Hippocampal formation (tissue), 2 donors: ENCODE data around the gene TEX19.

Experiments used
- DNase-seq, 2 donors: peaks; one replicate each; lab custom pipeline; 2025; lab: John Stamatoyannopoulos, UW

TEX19 gene

DNA sequence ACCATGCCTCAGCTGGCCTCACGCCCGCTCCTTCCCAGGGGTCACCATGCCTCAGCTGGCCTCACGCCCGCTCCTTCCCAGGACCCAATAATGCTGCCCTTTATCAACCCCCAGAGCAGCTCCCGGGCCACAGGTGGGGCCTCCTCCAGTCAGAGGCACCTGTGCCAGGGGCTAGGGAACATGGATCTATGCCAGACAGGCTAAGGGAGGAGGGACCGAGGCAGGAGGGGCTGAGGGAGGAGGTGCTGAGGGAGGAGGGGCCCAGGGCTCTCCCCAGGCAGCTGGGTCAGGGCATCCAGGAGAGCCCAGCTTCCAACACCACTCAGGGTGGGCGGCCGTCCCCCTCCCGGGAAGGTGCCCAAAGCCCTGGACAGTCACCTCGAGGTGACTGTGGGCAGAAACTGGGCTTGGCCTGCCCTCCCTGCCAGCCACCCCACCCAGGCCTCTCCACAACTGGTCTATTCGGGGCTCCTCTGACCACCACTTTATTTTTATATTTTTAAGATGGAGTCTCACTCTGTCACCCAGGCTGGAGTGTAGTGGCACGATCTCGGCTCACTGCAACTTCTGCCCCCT, 31.9 kb downstream of the TEX19 start:
- DNase-seq, result no peak

GRCh38 chr17:82391496-82392066, 32.5 kb downstream of the TEX19 start:
- no peak for DNase-seq

DNA sequence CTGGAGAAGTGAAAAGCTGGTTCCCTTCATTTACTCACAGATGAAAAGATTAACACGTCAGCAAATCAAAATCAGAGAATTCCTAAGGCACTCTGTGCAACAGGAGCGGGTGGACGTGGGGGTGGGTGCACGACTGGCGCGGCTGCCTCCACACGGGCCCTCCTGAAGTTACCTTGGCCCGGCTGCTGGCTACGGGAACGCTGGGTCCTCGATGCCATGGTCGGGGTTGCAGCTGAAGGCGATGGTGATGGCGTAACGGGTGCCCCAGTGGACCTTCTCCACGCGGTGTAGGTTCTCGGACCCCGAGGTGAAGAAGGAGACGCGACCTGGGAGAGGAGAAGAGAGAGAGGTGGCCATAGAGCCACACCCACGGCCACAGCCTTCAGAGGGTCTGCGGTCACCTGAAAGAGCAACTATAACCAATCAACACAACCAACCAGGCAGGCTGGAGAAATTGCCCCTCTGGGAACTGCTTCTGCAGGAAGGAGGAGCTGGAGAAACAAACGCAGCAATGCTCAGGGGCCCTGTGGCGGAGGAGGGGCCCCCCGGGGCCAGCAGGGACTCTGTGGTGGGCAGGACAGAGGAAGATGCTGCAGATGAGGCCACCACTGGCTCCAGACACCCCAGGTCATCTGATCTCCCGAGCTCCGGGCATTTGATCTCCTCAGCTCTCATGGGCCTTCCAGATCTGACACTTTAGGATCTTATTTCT, 33.3 kb downstream of the TEX19 start:
- no peak for DNase-seq

- DNase-seq, result no peak
Measured at GRCh38 chr17:82392941-82393340, 33.9 kb downstream of the TEX19 start.

GRCh38 chr17:82394278-82394677, 35.2 kb downstream of the TEX19 start:
- DNase-seq, result no peak

DNA sequence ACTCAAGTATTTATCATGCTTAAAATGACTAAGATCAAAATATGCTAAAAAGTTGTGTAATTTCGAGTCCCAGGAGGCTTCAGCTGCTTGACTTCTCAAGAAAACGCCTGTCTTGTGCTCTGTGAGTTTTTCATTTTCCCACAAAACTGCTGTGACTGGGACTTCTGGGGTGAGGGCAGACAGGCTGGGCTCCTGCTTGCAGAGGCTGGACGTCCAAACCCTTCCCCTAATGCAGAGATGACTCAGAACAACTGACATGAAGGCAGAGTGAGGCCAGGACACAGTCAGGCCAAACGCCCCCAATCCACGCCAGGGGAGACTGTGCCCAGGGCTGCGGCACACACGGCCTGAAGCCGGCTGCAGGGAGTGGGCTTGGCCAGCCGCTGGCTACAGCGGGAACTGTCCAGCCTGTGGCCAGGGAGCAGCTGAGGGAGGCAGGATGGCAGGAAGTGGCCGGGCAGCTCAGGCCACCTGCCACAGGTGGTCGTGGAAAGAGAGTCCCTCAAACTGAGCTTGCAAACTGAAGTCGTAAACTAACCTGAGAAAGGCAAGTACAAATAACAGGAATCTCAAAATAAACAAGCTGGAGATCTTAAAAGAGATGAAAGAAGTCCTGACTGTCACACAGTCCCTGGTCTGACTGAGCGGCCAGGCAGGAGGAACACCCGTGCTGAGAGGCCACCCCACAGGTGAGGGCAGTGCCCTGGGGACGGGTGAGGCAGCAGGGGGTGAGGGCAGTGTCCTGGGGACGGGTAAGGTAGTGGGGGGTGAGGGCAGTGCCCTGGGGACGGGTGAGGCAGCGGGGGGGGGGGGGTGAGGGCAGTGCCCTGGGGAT, 37.8 kb downstream of the TEX19 start:
- DNase-seq, result no peak

DNA sequence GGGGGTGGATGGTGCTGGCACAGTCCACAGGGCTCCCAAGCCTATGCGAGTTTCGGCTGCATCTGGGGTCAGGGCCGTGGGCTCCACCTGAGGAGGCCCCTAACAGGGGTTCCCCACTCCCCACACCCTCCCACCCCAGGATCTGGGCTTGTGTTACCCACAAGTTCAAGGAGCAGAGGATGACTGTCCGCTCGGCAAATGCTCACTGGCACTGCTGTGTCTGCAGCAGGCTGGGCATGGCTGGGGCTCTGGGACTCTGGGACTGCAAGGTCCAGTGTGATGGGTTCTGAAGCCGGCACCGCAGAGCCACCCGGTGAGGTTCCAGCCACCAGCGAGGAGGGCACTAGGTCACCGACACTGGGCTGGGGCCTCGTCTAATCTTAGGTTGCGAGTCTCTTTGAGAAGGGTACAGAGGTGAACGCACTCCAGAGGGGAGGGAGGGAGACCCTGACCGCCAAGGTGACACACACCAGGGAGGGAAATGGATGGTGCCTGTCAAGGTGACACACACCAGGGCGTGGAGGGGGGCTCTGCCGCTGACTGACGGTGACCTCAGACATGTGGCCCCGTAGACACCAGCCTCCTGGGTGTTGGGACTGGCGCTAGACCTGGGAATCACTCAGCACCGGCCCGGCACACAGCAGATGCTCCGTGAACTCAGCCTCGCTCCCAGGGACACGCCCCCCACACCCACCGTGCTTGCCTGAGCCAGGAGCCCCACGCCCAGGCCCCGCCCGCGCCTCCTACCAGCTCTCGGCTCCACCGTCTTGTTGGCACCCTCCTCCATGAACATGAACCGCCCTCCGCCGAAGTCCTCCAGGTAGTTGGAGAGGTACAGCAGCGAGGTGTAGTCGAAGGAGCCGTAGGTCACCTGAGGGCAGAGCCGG, 38.6 kb downstream of the TEX19 start:
- DNase-seq, result no peak

- DNase-seq, result peak; percentile 12 to 55
Measured at GRCh38 chr17:82399041-82399441, 40.0 kb downstream of the TEX19 start.

DNA sequence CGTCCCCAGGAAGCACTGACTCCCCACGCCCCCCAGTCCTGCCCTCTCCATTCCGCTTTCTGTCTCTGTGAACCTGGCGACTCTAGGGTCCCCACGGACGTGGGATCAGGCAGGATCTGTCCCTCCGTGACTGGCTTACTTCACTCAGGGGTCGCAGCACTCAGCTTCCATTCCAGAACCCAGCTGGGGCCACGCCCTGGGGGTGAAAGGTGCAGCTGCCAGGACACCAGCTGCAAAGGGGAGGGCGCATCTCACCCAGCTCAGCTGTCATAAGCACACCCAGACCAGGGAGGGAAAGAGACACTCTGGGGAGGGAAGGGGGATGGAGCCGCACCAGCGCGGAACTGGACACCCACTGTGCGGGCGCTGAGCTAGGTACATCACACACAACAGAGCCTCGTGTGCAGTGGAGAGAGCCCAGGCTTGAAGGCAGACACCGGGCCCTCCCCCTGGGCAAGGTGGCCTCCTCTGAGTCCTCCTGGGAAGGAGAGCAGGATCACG, 40.6 kb downstream of the TEX19 start:
- DNase-seq, result no peak

DNA sequence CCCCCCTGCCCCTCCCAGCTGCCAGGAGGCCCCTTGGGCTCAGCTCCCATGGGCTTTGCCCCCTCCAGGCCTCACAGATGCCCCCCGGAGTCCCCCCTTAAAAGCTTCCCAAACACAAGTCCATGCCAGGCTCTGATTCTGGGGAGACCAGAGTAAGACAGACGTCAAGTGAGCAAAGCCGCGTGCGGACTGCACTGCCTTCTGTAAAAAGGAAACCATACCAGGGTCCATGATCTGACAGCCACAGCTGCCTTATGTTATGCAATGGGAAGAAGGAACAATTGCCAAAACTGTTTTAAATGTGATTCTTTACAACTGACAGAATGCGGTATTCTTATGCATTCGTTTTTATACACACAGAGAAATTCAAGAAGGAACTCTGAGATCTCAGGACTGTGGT, 41.2 kb downstream of the TEX19 start:
- no peak for DNase-seq

GRCh38 chr17:82400830-82401229, 41.8 kb downstream of the TEX19 start:
- DNase-seq, result peak in 1 of 2 donors; percentile 40

GRCh38 chr17:82402865-82403264, 43.8 kb downstream of the TEX19 start:
- DNase-seq, result no peak

DNA sequence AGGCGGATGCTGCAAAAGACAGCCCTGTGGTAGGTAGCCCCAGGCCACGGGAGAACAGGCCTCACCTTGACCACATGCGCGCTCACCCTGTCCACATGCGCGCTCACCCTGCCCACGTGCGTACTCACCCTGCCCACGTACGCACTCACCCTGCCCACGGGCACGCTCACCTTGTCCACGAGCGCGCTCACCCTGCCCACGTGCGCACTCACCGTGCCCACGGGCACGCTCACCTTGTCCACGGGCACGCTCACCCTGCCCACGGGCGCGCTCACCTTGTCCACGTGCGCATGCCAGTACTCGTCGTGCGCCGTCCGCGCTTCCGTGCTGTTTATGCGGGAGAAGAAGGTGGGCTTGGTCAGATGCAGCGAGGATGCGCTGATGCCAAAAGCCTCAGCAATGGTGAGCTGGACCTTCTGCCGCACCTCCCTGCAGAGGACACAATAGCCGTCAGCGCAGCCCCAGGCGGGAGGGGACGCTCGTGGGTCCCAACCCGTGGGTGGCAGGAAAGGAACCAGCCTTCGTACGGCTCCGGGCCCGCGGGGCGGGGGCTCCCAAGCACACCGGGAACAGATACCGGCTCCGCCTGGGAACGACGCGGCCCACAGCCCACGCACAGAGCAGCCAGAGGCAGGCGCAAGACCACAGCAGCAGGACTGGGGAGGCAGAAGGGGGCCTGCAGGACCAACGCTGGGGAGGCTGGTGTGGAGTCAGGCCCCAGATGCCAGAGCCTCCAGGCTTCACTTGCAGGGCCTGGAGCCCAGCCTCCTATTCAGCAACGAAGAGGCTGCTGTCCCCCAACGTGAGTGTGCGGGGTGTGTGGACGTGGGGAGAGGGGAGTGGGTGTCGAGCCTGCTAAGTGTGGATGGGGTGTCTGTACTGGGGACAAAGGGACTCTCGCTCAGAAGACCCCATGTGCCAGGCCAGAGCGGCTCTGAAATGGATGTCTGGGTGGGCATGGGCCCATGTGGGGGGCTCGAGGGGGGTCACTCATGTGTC, 44.9 kb downstream of the TEX19 start:
- DNase-seq, result no peak

- no peak for DNase-seq
Measured at GRCh38 chr17:82405051-82405450, 46.0 kb downstream of the TEX19 start.

DNA sequence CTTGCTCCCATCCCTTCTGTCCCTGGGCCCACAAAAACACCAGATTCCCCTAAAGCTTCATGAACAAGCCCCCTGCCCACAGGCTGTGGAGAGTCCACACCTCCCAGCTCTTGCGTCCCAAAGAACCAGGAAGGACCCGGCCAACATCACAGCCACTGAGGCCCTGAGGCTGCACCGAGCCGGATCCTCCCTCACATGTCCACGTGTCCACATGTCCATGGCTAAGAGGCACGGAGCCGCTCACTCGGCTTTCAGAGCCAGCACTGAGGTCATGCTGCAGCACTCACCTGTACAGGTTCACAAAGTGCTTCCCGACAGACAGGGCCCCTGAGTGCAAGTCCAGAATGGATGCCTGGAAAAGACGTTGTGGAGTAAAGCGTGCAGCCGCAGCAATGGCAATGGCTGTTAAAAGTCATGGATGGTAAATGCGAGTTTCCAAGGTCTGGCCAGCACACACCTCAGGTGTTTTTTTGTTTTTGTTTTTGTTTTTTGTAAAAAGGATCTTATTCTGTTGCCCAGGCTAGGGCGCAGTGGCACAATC, 47.2 kb downstream of the TEX19 start:
- DNase-seq, result no peak

- no peak for DNase-seq
Measured at GRCh38 chr17:82407255-82407654, 48.2 kb downstream of the TEX19 start.

GRCh38 chr17:82408288-82408937, 49.4 kb downstream of the TEX19 start:
- no peak for DNase-seq

DNA sequence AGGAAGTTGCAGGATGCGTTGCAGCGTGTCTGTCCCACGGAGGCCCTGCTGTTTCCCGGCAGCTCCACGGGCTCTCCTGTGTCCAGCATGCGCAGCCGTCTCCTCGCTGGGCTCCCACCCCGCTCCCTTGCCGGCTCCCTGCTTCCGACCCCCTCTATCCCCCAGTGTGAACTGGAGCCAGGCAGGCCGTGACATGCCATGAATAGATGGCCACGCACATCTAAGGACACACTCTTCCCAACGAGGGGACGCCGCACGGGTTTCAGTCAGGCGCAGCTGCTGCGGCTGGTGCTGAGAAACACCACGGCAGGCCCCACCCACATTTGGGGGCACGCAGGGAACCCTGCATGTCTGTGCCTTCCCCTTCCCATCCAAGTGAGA, 49.9 kb downstream of the TEX19 start:
- no peak for DNase-seq

GRCh38 chr17:82410014-82410716, 51.1 kb downstream of the TEX19 start:
- no peak for DNase-seq
